Tibial nerve (tissue), 4 donors: ENCODE data around the gene ADGRL3. TPM values are rescaled to one million over a fixed set of nuclear protein-coding genes. Genes with fewer than 3 reads are reported as not detected.

Experiments used
- DNase-seq, 2 donors: peaks; one replicate each; pipeline ENCODE4 v3.0.0-alpha.2; 2019; ENCODE audit warnings: low spot score in 2 of 2
- H3K27ac ChIP-seq, 4 donors: fragments of 200-600 bp; sonication (generic) in 3 of 4; one replicate each; pipeline ENCODE4 v1.5.1; 2017 to 2019; ENCODE audit warnings: mild to moderate bottlenecking in 1 of 4
- H3K27me3 ChIP-seq, 2 donors: fragments of 200-600 bp; sonication (generic) in 1 of 2; one replicate each; pipeline versions ENCODE4 v1.5.1 to v1.6.0; 2017 to 2019
- H3K36me3 ChIP-seq, 3 donors: fragments of 200-600 bp; sonication (generic); one replicate each; pipeline ENCODE4 v1.5.1; 2018 to 2019
- H3K4me1 ChIP-seq, 4 donors: fragments of 200-600 bp; sonication (generic) in 3 of 4; one replicate each; pipeline ENCODE4 v1.5.1; 2017 to 2019
- H3K4me3 ChIP-seq, 4 donors: fragments of 200-600 bp; sonication (generic) in 3 of 4; one replicate each; pipeline ENCODE4 v1.5.1; 2017 to 2019; ENCODE audit warnings: mild to moderate bottlenecking in 1 of 4, moderate library complexity in 1 of 4
- H3K9me3 ChIP-seq, 4 donors: fragments of 200-600 bp; sonication (generic) in 3 of 4; one replicate each; pipeline ENCODE4 v1.5.1; 2017 to 2019
- CTCF ChIP-seq, 5 experiments: fragments of 200-600 bp in 3 of 5; fragments of 450-650 bp in 2 of 5; sonication (generic) in 3 of 5; IDR thresholded peaks; one replicate each; pipeline ENCODE4 v1.5.1; 2016 to 2019; ENCODE audit warnings: antibody characterized with exemption in 5 of 5, mild to moderate bottlenecking in 3 of 5, moderate library complexity in 2 of 5
- EP300 ChIP-seq, 2 donors: sonication (generic); formaldehyde crosslinking; IDR thresholded peaks; one replicate each; pipeline ENCODE4 v1.6.1; 2017; ENCODE audit warnings: antibody characterized with exemption in 2 of 2, mild to moderate bottlenecking in 1 of 2
- POLR2A ChIP-seq, 2 donors: fragments of 450-650 bp; IDR thresholded peaks; one replicate each; pipeline ENCODE4 v1.6.1; 2017; ENCODE audit warnings: antibody characterized with exemption in 2 of 2, mild to moderate bottlenecking in 2 of 2, moderate library complexity in 2 of 2
- WGBS, 2 donors: methylation state at CpG; one replicate each; pipeline ENCODE4 v1.1.5; 2018; 5-methylcytosine and 5-hydroxymethylcytosine counted together
- total RNA-seq, 4 donors: library from RNA; depleted of rRNA; stranded (reverse); fragments of >200 nt; gene quantifications; one replicate each; pipeline ENCODE4 v1.1.0, GENCODE V29; 2016

Gene ADGRL3
- total RNA-seq, 4 donors from 2014 or later: 20.1 to 51.3 (median 28.2) TPM

GRCh38 chr4:61915501-61915900 lies 715.4 kb downstream of the ADGRL3 start:
- 93 to 98% methylated on average over 1 of the region's 1 CpG for WGBS, 2 donors
- no peak for TF ChIP-seq EP300 (IDR thresholded peaks at IDR 0.05)
- TF ChIP-seq POLR2A (IDR thresholded peaks at IDR 0.05): no peak
- no peak for TF ChIP-seq CTCF (IDR thresholded peaks at IDR 0.05)
- Histone ChIP-seq H3K4me1 (no peaks in the 10 kb centered on the region), H3K4me3 (no peak overlapping the region), H3K27me3 (no peaks in the 10 kb centered on the region), H3K9me3 (no peaks in the 10 kb centered on the region), H3K27ac (no peak overlapping the region), H3K36me3 (no peaks in the 10 kb centered on the region)
- no peak for DNase-seq

GRCh38 chr4:61918507-61918906 lies 718.4 kb downstream of the ADGRL3 start:
- Histone ChIP-seq H3K4me1 (peaks cover 0 to 16% (median 0%) of the 10 kb centered on the region in 4 donors), H3K9me3 (no peaks in the 10 kb centered on the region)
- TF ChIP-seq CTCF (IDR thresholded peaks at IDR 0.05) (no peak), EP300 (IDR thresholded peaks at IDR 0.05) (no peak), POLR2A (IDR thresholded peaks at IDR 0.05) (no peak)

GRCh38 chr4:61918987-61919386 lies 718.9 kb downstream of the ADGRL3 start:
- Histone ChIP-seq H3K9me3 (no peaks in the 10 kb centered on the region), H3K4me3 (no peak overlapping the region), H3K4me1 (peaks cover 0 to 18% (median 0%) of the 10 kb centered on the region in 4 donors), H3K27ac (no peak overlapping the region), H3K27me3 (no peaks in the 10 kb centered on the region), H3K36me3 (no peaks in the 10 kb centered on the region)
- 49 to 65% methylated on average over 2 of the region's 2 CpGs for WGBS, 2 donors
- TF ChIP-seq EP300 (IDR thresholded peaks at IDR 0.05) (no peak), POLR2A (IDR thresholded peaks at IDR 0.05) (no peak), CTCF (IDR thresholded peaks at IDR 0.05) (no peak)
- no peak for DNase-seq

More at GRCh38 chr4:61918507-61918906, 718.4 kb downstream of the ADGRL3 start:
- Histone ChIP-seq H3K4me3 (no peak overlapping the region), H3K27me3 (no peaks in the 10 kb centered on the region), H3K27ac (no peak overlapping the region), H3K36me3 (no peaks in the 10 kb centered on the region)
- DNase-seq: no peak

- TF ChIP-seq EP300 (IDR thresholded peaks at IDR 0.05): no peak
- TF ChIP-seq POLR2A (IDR thresholded peaks at IDR 0.05): no peak
- no peak for TF ChIP-seq CTCF (IDR thresholded peaks at IDR 0.05)
- no peak for DNase-seq
- H3K27ac ChIP-seq: no peak overlapping the region
- no peaks in the 10 kb centered on the region for H3K9me3 ChIP-seq
- H3K36me3 ChIP-seq: no peaks in the 10 kb centered on the region
- peaks cover 0 to 18% (median 0%) of the 10 kb centered on the region in 4 donors for H3K4me1 ChIP-seq
- no peak overlapping the region for H3K4me3 ChIP-seq
- H3K27me3 ChIP-seq: no peaks in the 10 kb centered on the region
- WGBS, 2 donors: 89 to 91% methylated on average over 3 of the region's 3 CpGs
Measured at GRCh38 chr4:61919561-61919960, 719.4 kb downstream of the ADGRL3 start.

- TF ChIP-seq POLR2A (IDR thresholded peaks at IDR 0.05) (no peak), CTCF (IDR thresholded peaks at IDR 0.05) (no peak), EP300 (IDR thresholded peaks at IDR 0.05) (no peak)
- Histone ChIP-seq H3K9me3 (no peaks in the 10 kb centered on the region), H3K27me3 (no peaks in the 10 kb centered on the region), H3K36me3 (no peaks in the 10 kb centered on the region), H3K4me3 (no peak overlapping the region), H3K4me1 (peaks cover 0 to 18% (median 0%) of the 10 kb centered on the region in 4 donors), H3K27ac (no peak overlapping the region)
- DNase-seq: no peak
- 63 to 64% methylated on average over 2 of the region's 2 CpGs for WGBS, 2 donors
Measured at GRCh38 chr4:61921920-61922319, 721.8 kb downstream of the ADGRL3 start.
